ENCODE data around the gene OR6A2.

DNA sequence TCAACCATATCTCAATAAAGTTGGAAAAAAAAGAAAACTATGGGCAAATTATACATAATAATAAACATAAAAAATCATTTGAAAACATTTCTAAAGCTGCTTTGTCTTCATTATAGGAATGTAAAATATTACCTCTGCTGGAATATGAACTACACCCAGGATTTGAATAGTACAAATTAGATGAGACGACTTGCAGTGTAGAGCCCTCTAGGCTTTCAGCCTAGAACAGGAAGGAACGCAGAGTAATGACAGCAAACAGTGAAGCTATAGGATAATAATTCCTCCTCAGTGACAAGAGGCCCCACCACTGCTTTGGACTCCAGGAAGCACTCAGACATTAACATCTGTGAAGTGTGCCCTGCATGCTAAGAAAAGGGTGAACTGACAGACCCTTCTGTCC is 8.9 kb downstream of the OR6A2 start:
- no peak for TF ChIP-seq POLR2A (IDR thresholded peaks at IDR 0.05; ENCODE audit: low read length)
- TF ChIP-seq GATA1 (IDR thresholded peaks at IDR 0.05; ENCODE audit: low read depth, low read length) = no peak

Measured in erythroblast (primary cell).